Uterus (tissue), 2 donors: Measurements from ENCODE around the gene FMN1.

Experiments used
- POLR2A ChIP-seq, 2 donors: fragments of 450-650 bp; IDR thresholded peaks; one replicate each; pipeline ENCODE4 v1.6.1; 2016; ENCODE audit warnings: antibody characterized with exemption in 2 of 2, mild to moderate bottlenecking in 1 of 2, moderate library complexity in 1 of 2
- TF ChIP-seq, protein P1 (sequence below), 4 experiments: fragments of 200-600 bp in 2 of 4; fragments of 450-650 bp in 2 of 4; sonication (generic) in 2 of 4; IDR thresholded peaks; one replicate each; pipeline ENCODE4 v1.5.1; 2016 to 2019; ENCODE audit warnings: antibody characterized with exemption in 4 of 4, mild to moderate bottlenecking in 2 of 4, moderate library complexity in 1 of 4

DNA sequence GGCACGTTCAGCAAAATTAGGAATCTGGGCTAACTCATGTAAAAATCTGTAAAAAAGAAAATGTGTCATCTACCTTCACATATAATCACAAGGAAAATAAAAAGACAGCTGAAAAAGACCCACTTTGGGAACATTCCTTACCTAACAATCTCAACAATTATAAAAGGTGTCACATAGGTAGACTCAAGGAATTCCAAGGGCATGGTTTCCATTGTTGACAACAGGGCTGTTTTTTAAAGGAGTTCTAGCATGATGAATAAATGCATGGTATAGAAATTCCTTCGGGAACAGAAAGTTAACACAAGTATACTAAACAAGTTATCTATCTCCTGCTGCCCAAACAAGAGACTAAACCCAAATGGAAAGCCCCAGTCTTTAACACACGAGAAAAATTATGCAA, 292.5 kb downstream of the FMN1 start:
- no peak for TF ChIP-seq POLR2A (IDR thresholded peaks at IDR 0.05)
- TF ChIP-seq, protein P1, sequence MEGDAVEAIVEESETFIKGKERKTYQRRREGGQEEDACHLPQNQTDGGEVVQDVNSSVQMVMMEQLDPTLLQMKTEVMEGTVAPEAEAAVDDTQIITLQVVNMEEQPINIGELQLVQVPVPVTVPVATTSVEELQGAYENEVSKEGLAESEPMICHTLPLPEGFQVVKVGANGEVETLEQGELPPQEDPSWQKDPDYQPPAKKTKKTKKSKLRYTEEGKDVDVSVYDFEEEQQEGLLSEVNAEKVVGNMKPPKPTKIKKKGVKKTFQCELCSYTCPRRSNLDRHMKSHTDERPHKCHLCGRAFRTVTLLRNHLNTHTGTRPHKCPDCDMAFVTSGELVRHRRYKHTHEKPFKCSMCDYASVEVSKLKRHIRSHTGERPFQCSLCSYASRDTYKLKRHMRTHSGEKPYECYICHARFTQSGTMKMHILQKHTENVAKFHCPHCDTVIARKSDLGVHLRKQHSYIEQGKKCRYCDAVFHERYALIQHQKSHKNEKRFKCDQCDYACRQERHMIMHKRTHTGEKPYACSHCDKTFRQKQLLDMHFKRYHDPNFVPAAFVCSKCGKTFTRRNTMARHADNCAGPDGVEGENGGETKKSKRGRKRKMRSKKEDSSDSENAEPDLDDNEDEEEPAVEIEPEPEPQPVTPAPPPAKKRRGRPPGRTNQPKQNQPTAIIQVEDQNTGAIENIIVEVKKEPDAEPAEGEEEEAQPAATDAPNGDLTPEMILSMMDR (IDR thresholded peaks at IDR 0.05): no peak
